Endothelial cell of umbilical vein (primary cell): ENCODE measurements around the gene TENM4. TPM values are rescaled to one million over a fixed set of nuclear protein-coding genes. Genes with fewer than 3 reads are reported as not detected.

Source experiments
- BruUV-seq: library from RNA; stranded (reverse); fragments of 400-500 nt; replicated peaks from 2 replicates; lab custom pipeline; 2021; lab: Mats Ljungman, UMichigan
- CTCF ChIA-PET: fragments of 300-600, 350-600 bp; sonication (Branson Sonifier 250); formaldehyde crosslinking; loops from one replicate; lab custom pipeline; 2021; ENCODE audit warnings: antibody characterized with exemption, inconsistent platforms; lab: Charles Lee
- POLR2A ChIA-PET: fragments of 300-600, 350-600 bp; sonication (Branson Sonifier 250); formaldehyde crosslinking; loops from one replicate; lab custom pipeline; 2021; ENCODE audit warnings: antibody characterized with exemption, inconsistent platforms; lab: Charles Lee
- DNase-seq: peaks from one replicate; pipeline ENCODE4 v3.0.0-alpha.2; 2011; ENCODE audit warnings: low read depth, low spot score
- FAIRE-seq: peaks from 2 replicates; lab custom pipeline; 2011; peaks lifted over from hg19 to GRCh38; lab: Jason Lieb, UNC
- H2AFZ ChIP-seq: 2 replicates; pipeline ENCODE4 v1.6.0; 2012; ENCODE audit warnings: low read depth, low read length, control low read depth, inconsistent platforms
- H3K27ac ChIP-seq: 2 replicates; pipeline ENCODE4 v1.5.1; 2011; ENCODE audit warnings: low read depth, mild to moderate bottlenecking, control low read depth, low read length, moderate library complexity; ENCODE audit not compliant: insufficient read depth
- H3K27me3 ChIP-seq, 2 experiments: 2 replicates each; pipeline versions ENCODE4 v1.6.0 to v1.6.1; 2011; ENCODE audit warnings: low read length in 2 of 2, mixed read lengths in 1 of 2; ENCODE audit not compliant: control insufficient read depth in 2 of 2, insufficient read depth in 2 of 2
- H3K36me3 ChIP-seq, 2 experiments: 2 replicates in 1 of 2; 3 replicates in 1 of 2; pipeline ENCODE4 v1.5.1; 2011; ENCODE audit warnings: low read length in 2 of 2, mild to moderate bottlenecking in 1 of 2, moderate library complexity in 1 of 2; ENCODE audit not compliant: control insufficient read depth in 2 of 2, insufficient read depth in 2 of 2; ENCODE audit errors: extremely low read depth in 1 of 2
- H3K4me1 ChIP-seq: 3 replicates; pipeline ENCODE4 v1.5.1; 2011; ENCODE audit warnings: mild to moderate bottlenecking, low read length; ENCODE audit not compliant: control insufficient read depth, insufficient read depth; ENCODE audit errors: extremely low read depth
- H3K4me2 ChIP-seq: 2 replicates; pipeline ENCODE4 v1.6.1; 2011; ENCODE audit warnings: low read length, control low read depth, mixed read lengths; ENCODE audit not compliant: insufficient read depth
- H3K4me3 ChIP-seq, 3 experiments: fragments of 200-600 bp in 1 of 3; sonication (generic), shearing (Covaris generic) in 1 of 3; replicated peaks in 1 of 3; 2 replicates each; pipeline ENCODE4 v1.5.1; 2011 to 2016; ENCODE audit warnings: control low read depth in 3 of 3, low read length in 3 of 3, mild to moderate bottlenecking in 2 of 3, inconsistent platforms in 1 of 3, low read depth in 1 of 3, moderate library complexity in 1 of 3; ENCODE audit not compliant: insufficient read depth in 1 of 3
- H3K79me2 ChIP-seq: 2 replicates; pipeline ENCODE4 v1.6.0; 2012; ENCODE audit warnings: low read length, inconsistent platforms; ENCODE audit not compliant: control insufficient read depth, insufficient read depth
- H3K9ac ChIP-seq: replicated peaks from 2 replicates; pipeline ENCODE3; 2011; ENCODE audit warnings: low read length, control low read depth; ENCODE audit not compliant: insufficient read depth; ENCODE audit errors: extremely low read depth
- H3K9me1 ChIP-seq: replicated peaks from 3 replicates; pipeline ENCODE4 v1.6.0; 2011; ENCODE audit warnings: mild to moderate bottlenecking, low read length; ENCODE audit not compliant: control insufficient read depth, insufficient read depth; ENCODE audit errors: extremely low read depth
- H3K9me3 ChIP-seq: replicated peaks from 2 replicates; pipeline ENCODE4 v1.5.1; 2012; ENCODE audit warnings: low read length, inconsistent platforms; ENCODE audit not compliant: control insufficient read depth, insufficient read depth
- H4K20me1 ChIP-seq: replicated peaks from 2 replicates; pipeline ENCODE3; 2011; ENCODE audit warnings: mild to moderate bottlenecking, low read length; ENCODE audit not compliant: control insufficient read depth, insufficient read depth; ENCODE audit errors: extremely low read depth
- CTCF ChIP-seq, 2 donors: IDR thresholded peaks; 1 replicate in 1 of 2; 2 replicates in 1 of 2; pipeline ENCODE4 v1.5.1; 2011; ENCODE audit warnings: low read length in 2 of 2, mild to moderate bottlenecking in 2 of 2, moderate library complexity in 2 of 2, control low read depth in 1 of 2, inconsistent platforms in 1 of 2, low read depth in 1 of 2; ENCODE audit not compliant: insufficient read depth in 1 of 2; ENCODE audit errors: extremely low read depth in 1 of 2
- FOS ChIP-seq: IDR thresholded peaks from 2 replicates; pipeline ENCODE4 v1.6.1; 2011; ENCODE audit warnings: mild to moderate bottlenecking, low read length, moderate library complexity, borderline replicate concordance; ENCODE audit not compliant: insufficient read depth
- GATA2 ChIP-seq: IDR thresholded peaks from 2 replicates; pipeline ENCODE4 v1.7.0; 2011; ENCODE audit warnings: low read depth, mild to moderate bottlenecking, moderate library complexity, mixed read lengths, low read length; ENCODE audit not compliant: insufficient read length, insufficient read depth
- MYC ChIP-seq: IDR thresholded peaks from one replicate; pipeline ENCODE4 v1.6.1; 2011; ENCODE audit warnings: mild to moderate bottlenecking, low read depth, low read length
- POLR2A ChIP-seq: IDR thresholded peaks from 2 replicates; pipeline ENCODE4 v1.6.1; 2012; ENCODE audit warnings: low read depth, mild to moderate bottlenecking, control low read depth, low read length
- POLR2AphosphoS5 ChIP-seq: IDR thresholded peaks from 2 replicates; pipeline ENCODE4 v1.6.1; 2012; ENCODE audit warnings: low read depth, mild to moderate bottlenecking, control low read depth, low read length, moderate library complexity; ENCODE audit not compliant: insufficient read depth
- dilution Hi-C: fragments of 300-500 bp; cut with MboI; formaldehyde crosslinking; loops from one replicate; pipeline ENCODE4 v1.15.0; 2019; ENCODE audit warnings: low sequenced_read_pairs; ENCODE audit not compliant: extremely low pct_ligation_motif_present
- intact Hi-C: fragments of 100-400 bp; cut with micrococcal nuclease; formaldehyde crosslinking; loops from one replicate; pipeline ENCODE4 v1.10.0; 2022
- polyA plus RNA-seq, 4 experiments: library from polyadenylated mRNA; depleted of rRNA in 3 of 4; stranded (reverse) in 3 of 4; unstranded in 1 of 4; fragments of >200 nt; gene quantifications; 2 replicates each; pipeline versions ENCODE4 v1.2.1 to v1.2.3, GENCODE V29; 2011 to 2012; ENCODE audit warnings: missing spikeins in 1 of 4
- total RNA-seq: library from RNA; stranded (reverse); gene quantifications from 2 replicates; pipeline ENCODE4 v1.2.3, GENCODE V29; 2021
- TF ChIP-seq, protein P1 (sequence below): IDR thresholded peaks from 2 replicates; pipeline ENCODE4 v1.6.1; 2011; ENCODE audit not compliant: insufficient read depth, insufficient read length

The TENM4 gene
- total and polyA plus RNA-seq, 2 donors (not counting 3 experiments of a cell fraction or from before 2014, with no cell fraction given): 0.06 to 0.27 TPM

DNA sequence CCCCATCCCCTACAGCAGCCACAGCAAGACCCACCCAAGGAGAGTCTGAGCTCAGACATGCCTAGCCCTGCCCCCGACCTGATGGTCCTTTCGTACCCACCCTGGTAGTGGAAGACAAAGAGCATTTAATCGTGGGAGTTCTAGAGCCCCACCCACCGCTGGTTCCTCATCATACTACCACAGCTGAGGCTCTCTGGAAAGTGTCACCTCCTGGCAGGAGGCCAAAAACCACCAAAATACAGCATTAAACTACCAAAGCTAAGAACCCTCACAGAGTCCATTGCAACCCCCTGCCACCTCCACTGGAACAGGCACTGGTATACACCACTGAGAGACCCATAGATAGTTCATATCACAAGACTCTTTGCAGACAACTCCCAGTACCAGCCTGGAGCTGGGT lies 311.1 kb downstream of the TENM4 start:
- Histone ChIP-seq H3K9me1 (no peaks in the 10 kb centered on the region), H4K20me1 (no peaks in the 10 kb centered on the region), H3K4me3 (no peak overlapping the region), H3K27ac (no peak overlapping the region), H3K4me2 (no peak overlapping the region), H3K27me3 (no peaks in the 10 kb centered on the region), H2AFZ (no peak overlapping the region), H3K9ac (no peak overlapping the region), H3K36me3 (no peaks in the 10 kb centered on the region), H3K9me3 (no peaks in the 10 kb centered on the region), H3K4me1 (no peaks in the 10 kb centered on the region), H3K79me2 (no peaks in the 10 kb centered on the region)
- ChIA-PET CTCF (no interaction called here), POLR2A (no interaction called here)
- DNase-seq (no peak), FAIRE-seq (no peak)
- intact Hi-C loops: no loop called here
- dilution Hi-C loops: no loop called here
- TF ChIP-seq POLR2A: no peak
- no peak for TF ChIP-seq MYC
- no TSS peak for BruUV-seq

DNA sequence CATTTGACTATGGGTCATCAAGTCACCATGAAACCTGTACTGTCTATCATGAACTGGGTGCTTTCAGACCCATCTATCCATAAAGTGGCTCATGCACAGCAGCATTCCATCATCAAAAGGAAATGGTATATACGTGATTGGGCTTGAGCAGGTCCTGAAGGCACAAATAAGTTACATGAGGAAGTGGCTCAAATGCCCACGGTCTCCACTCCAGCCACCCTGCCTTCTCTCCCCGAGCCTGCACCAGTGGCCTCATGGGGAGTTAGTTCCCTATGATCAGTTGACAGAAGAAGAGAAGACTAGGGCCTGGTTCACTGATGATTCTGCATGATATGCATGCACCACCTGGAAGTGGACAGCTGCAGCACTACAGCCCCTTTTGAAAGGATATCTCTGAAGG lies 312.5 kb downstream of the TENM4 start:
- no peak overlapping the region for H3K4me2 ChIP-seq
- BruUV-seq: no TSS peak
- no peaks in the 10 kb centered on the region for H3K4me1 ChIP-seq
- no peak overlapping the region for H3K4me3 ChIP-seq
- intact Hi-C loops (no loop called here), dilution Hi-C loops (no loop called here)
- TF ChIP-seq, protein P1, sequence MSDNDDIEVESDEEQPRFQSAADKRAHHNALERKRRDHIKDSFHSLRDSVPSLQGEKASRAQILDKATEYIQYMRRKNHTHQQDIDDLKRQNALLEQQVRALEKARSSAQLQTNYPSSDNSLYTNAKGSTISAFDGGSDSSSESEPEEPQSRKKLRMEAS: no peak
- TF ChIP-seq CTCF (IDR thresholded peaks at IDR 0.05; ENCODE audit: extremely low read depth in 1 of 2, insufficient read depth in 1 of 2, low read depth in 1 of 2, low read length in 2 of 2) (no peak), POLR2AphosphoS5 (no peak), FOS (no peak), GATA2 (no peak)
- DNase-seq: no peak
- no peak overlapping the region for H3K9ac ChIP-seq
- no peaks in the 10 kb centered on the region for H3K36me3 ChIP-seq
- ChIA-PET POLR2A (no interaction called here), CTCF (no interaction called here)
- no peak overlapping the region for H3K27ac ChIP-seq
- FAIRE-seq: no peak
- H3K27me3 ChIP-seq: no peaks in the 10 kb centered on the region
- H3K9me3 ChIP-seq: no peaks in the 10 kb centered on the region
- H4K20me1 ChIP-seq: no peaks in the 10 kb centered on the region
- no peaks in the 10 kb centered on the region for H3K9me1 ChIP-seq
- no peaks in the 10 kb centered on the region for H3K79me2 ChIP-seq
- H2AFZ ChIP-seq: no peak overlapping the region
